Suprapubic skin (tissue), 4 donors: ENCODE results near the gene MET.

Experiments
- CTCF ChIP-seq, 2 donors: fragments of 200-600 bp in 1 of 2; fragments of 450-650 bp in 1 of 2; sonication (generic) in 1 of 2; IDR thresholded peaks; one replicate each; pipeline ENCODE4 v1.5.1; 2016 to 2019; ENCODE audit warnings: antibody characterized with exemption in 2 of 2, mild to moderate bottlenecking in 1 of 2, moderate library complexity in 1 of 2
- POLR2A ChIP-seq, 2 donors: fragments of 450-650 bp; IDR thresholded peaks; one replicate each; pipeline ENCODE4 v1.6.1; 2017; ENCODE audit warnings: antibody characterized with exemption in 2 of 2, mild to moderate bottlenecking in 2 of 2, moderate library complexity in 2 of 2
- POLR2AphosphoS5 ChIP-seq, 3 donors: sonication (generic); formaldehyde crosslinking; IDR thresholded peaks; one replicate each; pipeline ENCODE4 v1.6.1; 2017; ENCODE audit warnings: antibody characterized with exemption in 3 of 3

DNA sequence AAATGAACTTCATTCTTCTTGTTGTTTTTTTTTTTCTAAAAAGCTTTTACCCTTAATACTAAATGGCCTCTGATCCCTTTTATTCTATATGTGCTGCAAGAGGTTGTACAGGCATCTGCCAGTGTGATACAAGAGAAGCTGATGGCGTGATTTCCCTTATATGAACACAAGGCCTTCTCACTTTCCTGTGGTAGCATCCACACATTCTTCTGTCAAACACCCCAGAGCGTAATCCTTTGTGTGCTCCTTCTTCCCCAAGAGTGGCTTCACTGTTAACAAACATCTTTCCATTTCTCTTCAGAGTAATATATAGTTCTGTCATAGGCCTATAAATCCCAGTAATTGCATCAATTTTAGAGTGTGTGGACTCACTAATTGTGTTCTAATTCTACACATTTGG, 104.0 kb downstream of the MET start:
- TF ChIP-seq POLR2AphosphoS5 (IDR thresholded peaks at IDR 0.05) (no peak), POLR2A (IDR thresholded peaks at IDR 0.05) (no peak), CTCF (IDR thresholded peaks at IDR 0.05) (no peak)
